Measurements from ENCODE around the gene MICAL1. TPM values are rescaled to one million over a fixed set of nuclear protein-coding genes. Genes with fewer than 3 reads are reported as not detected.

The MICAL1 gene
- total RNA-seq, 6 donors from 2014 or later = 61.7 to 268 (median 78.3) TPM

GRCh38 chr6:109456111-109456583 is 575 bp upstream of the MICAL1 start:
- DNase-seq = no peak
- TF ChIP-seq POLR2A (IDR thresholded peaks at IDR 0.05) = peak in 1 of 4 donors; percentile 60
- no peak for TF ChIP-seq EP300 (IDR thresholded peaks at IDR 0.05)
- TF ChIP-seq POLR2AphosphoS5 (IDR thresholded peaks at IDR 0.05) = peak; percentile 2 to 44
- peak in 2 of 6 experiments; percentile 0 to 4 for TF ChIP-seq CTCF (IDR thresholded peaks at IDR 0.05)
- Histone ChIP-seq H3K4me1 (peaks cover 30 to 45% (median 36%) of the 10 kb centered on the region in 4 donors), H3K9me3 (no peaks in the 10 kb centered on the region), H3K27me3 (no peaks in the 10 kb centered on the region), H3K36me3 (peaks cover 0 to 23% (median 5%) of the 10 kb centered on the region in 4 donors), H3K27ac (peak overlapping the region; percentile 84 to 93 (median 86)), H3K4me3 (peak overlapping the region; percentile 76 to 92 (median 82))
- 24 to 37% methylated on average over 9 to 12 of the region's 38 CpGs for WGBS, 2 donors
- ATAC-seq (ENCODE audit: low FRiP score in 2 of 2) = peak in 1 of 2 donors; percentile 19

GRCh38 chr6:109454496-109455436 is 806 bp downstream of the MICAL1 start:
- DNase-seq (peak; percentile 77 to 89), ATAC-seq (ENCODE audit: low FRiP score in 2 of 2) (peak; percentile 37 to 39)
- Histone ChIP-seq H3K36me3 (peaks cover 0 to 19% (median 5%) of the 10 kb centered on the region in 4 donors), H3K4me3 (peak overlapping the region; percentile 76 to 92 (median 82)), H3K4me1 (peaks cover 28 to 45% (median 35%) of the 10 kb centered on the region in 4 donors), H3K9me3 (no peaks in the 10 kb centered on the region), H3K27me3 (no peaks in the 10 kb centered on the region), H3K27ac (peak overlapping the region; percentile 84 to 93 (median 86))
- peak in 1 of 2 donors; percentile 62 for TF ChIP-seq POLR2AphosphoS5 (IDR thresholded peaks at IDR 0.05)
- TF ChIP-seq POLR2A (IDR thresholded peaks at IDR 0.05) = peak in 1 of 4 donors; percentile 80
- no peak for TF ChIP-seq CTCF (IDR thresholded peaks at IDR 0.05)
- TF ChIP-seq EP300 (IDR thresholded peaks at IDR 0.05) = no peak
- 3 to 12% methylated on average over 15 to 42 of the region's 48 CpGs for WGBS, 2 donors

- no peaks in the 10 kb centered on the region for H3K27me3 ChIP-seq
- TF ChIP-seq POLR2A (IDR thresholded peaks at IDR 0.05) = no peak
- TF ChIP-seq EP300 (IDR thresholded peaks at IDR 0.05) = no peak
- TF ChIP-seq POLR2AphosphoS5 (IDR thresholded peaks at IDR 0.05) = no peak
- TF ChIP-seq CTCF (IDR thresholded peaks at IDR 0.05) = no peak
- no peak for ATAC-seq (ENCODE audit: low FRiP score in 2 of 2)
- WGBS, 2 donors = 84 to 87% methylated on average over 15 to 26 of the region's 27 CpGs
- peaks cover 0 to 19% (median 5%) of the 10 kb centered on the region in 4 donors for H3K36me3 ChIP-seq
- no peaks in the 10 kb centered on the region for H3K9me3 ChIP-seq
- DNase-seq = peak in 1 of 2 donors; percentile 73
- peak overlapping the region; percentile 84 to 93 (median 86) for H3K27ac ChIP-seq
- peak overlapping the region; percentile 7 to 92 (median 78) for H3K4me3 ChIP-seq
- H3K4me1 ChIP-seq = peaks cover 26 to 49% (median 31%) of the 10 kb centered on the region in 4 donors
Measured at GRCh38 chr6:109453594-109454495, 1.7 kb downstream of the MICAL1 start.

- Histone ChIP-seq H3K4me3 (no peak overlapping the region), H3K27ac (no peak overlapping the region), H3K36me3 (peaks cover 0 to 19% (median 5%) of the 10 kb centered on the region in 4 donors), H3K9me3 (no peaks in the 10 kb centered on the region), H3K4me1 (peaks cover 19 to 48% (median 29%) of the 10 kb centered on the region in 4 donors), H3K27me3 (no peaks in the 10 kb centered on the region)
- no peak for ATAC-seq (ENCODE audit: low FRiP score in 2 of 2)
- no peak for TF ChIP-seq EP300 (IDR thresholded peaks at IDR 0.05)
- TF ChIP-seq POLR2A (IDR thresholded peaks at IDR 0.05) = no peak
- TF ChIP-seq POLR2AphosphoS5 (IDR thresholded peaks at IDR 0.05) = no peak
- TF ChIP-seq CTCF (IDR thresholded peaks at IDR 0.05) = no peak
- 100% methylated on average over 2 of the region's 2 CpGs; no CpG with 5 or more reads in 1 of the 2 donors for WGBS, 2 donors
- DNase-seq = no peak
Measured at GRCh38 chr6:109453156-109453555, 2.4 kb downstream of the MICAL1 start.
